ENCODE measurements around the gene NCAN. TPM values are rescaled to one million over a fixed set of nuclear protein-coding genes. Genes with fewer than 3 reads are reported as not detected.

NCAN gene
- total RNA-seq, 1 experiment from 2014 or later, result not detected

GRCh38 chr19:19274146-19274545 lies 62.4 kb downstream of the NCAN start:
- no peak overlapping the region for H3K27ac ChIP-seq (ENCODE audit: low read length)
- no peak overlapping the region for H3K4me3 ChIP-seq (ENCODE audit: low read length)
- H3K36me3 ChIP-seq (ENCODE audit: insufficient read depth, low read length), result peaks cover 5% of the 10 kb centered on the region; the same call in 1 of the 2 replicates
- no peak overlapping the region for H3K9ac ChIP-seq (ENCODE audit: low read length)
- no peaks in the 10 kb centered on the region for H3K9me2 ChIP-seq (replicated peaks; ENCODE audit: insufficient read depth, low read length)
- no peak overlapping the region for H2AFZ ChIP-seq (ENCODE audit: low read length)
- DNase-seq, result no peak
- peaks cover 5% of the 10 kb centered on the region for H3K4me1 ChIP-seq (ENCODE audit: low read length)
- no peaks in the 10 kb centered on the region for H3K27me3 ChIP-seq (ENCODE audit: low read length)
- no peaks in the 10 kb centered on the region for H4K20me1 ChIP-seq (ENCODE audit: insufficient read depth, low read depth, low read length)
- no peaks in the 10 kb centered on the region for H3K9me3 ChIP-seq (ENCODE audit: low read length)
- no peaks in the 10 kb centered on the region for H3K79me2 ChIP-seq (ENCODE audit: low read length)
- H3K4me2 ChIP-seq (ENCODE audit: low read depth, low read length, poor library complexity, severe bottlenecking), result no peak overlapping the region

- H3K9me2 ChIP-seq (replicated peaks; ENCODE audit: insufficient read depth, low read length), result no peaks in the 10 kb centered on the region
- H3K27ac ChIP-seq (ENCODE audit: low read length), result no peak overlapping the region
- H3K4me1 ChIP-seq (ENCODE audit: low read length), result peaks cover 5% of the 10 kb centered on the region
Observed at GRCh38 chr19:19274716-19275565, 63.2 kb downstream of the NCAN start.

GRCh38 chr19:19276386-19276785 lies 64.6 kb downstream of the NCAN start:
- Histone ChIP-seq H3K4me2 (ENCODE audit: low read depth, low read length, poor library complexity, severe bottlenecking) (no peak overlapping the region), H3K36me3 (ENCODE audit: insufficient read depth, low read length) (peaks cover 5% of the 10 kb centered on the region; the same call in 1 of the 2 replicates)

More at GRCh38 chr19:19274716-19275565, 63.2 kb downstream of the NCAN start:
- Histone ChIP-seq H3K27me3 (ENCODE audit: low read length) (no peaks in the 10 kb centered on the region), H3K4me2 (ENCODE audit: low read depth, low read length, poor library complexity, severe bottlenecking) (no peak overlapping the region), H3K9ac (ENCODE audit: low read length) (no peak overlapping the region), H3K9me3 (ENCODE audit: low read length) (no peaks in the 10 kb centered on the region), H4K20me1 (ENCODE audit: insufficient read depth, low read depth, low read length) (no peaks in the 10 kb centered on the region), H3K4me3 (ENCODE audit: low read length) (no peak overlapping the region), H2AFZ (ENCODE audit: low read length) (no peak overlapping the region), H3K79me2 (ENCODE audit: low read length) (no peaks in the 10 kb centered on the region), H3K36me3 (ENCODE audit: insufficient read depth, low read length) (peaks cover 5% of the 10 kb centered on the region; the same call in 1 of the 2 replicates)
- no peak for DNase-seq

GRCh38 chr19:19276851-19277250 lies 65.1 kb downstream of the NCAN start:
- Histone ChIP-seq H3K27me3 (ENCODE audit: low read length) (no peaks in the 10 kb centered on the region), H2AFZ (ENCODE audit: low read length) (no peak overlapping the region), H4K20me1 (ENCODE audit: insufficient read depth, low read depth, low read length) (no peaks in the 10 kb centered on the region), H3K9me3 (ENCODE audit: low read length) (no peaks in the 10 kb centered on the region), H3K4me3 (ENCODE audit: low read length) (no peak overlapping the region), H3K36me3 (ENCODE audit: insufficient read depth, low read length) (peaks cover 5% of the 10 kb centered on the region; the same call in 1 of the 2 replicates), H3K4me2 (ENCODE audit: low read depth, low read length, poor library complexity, severe bottlenecking) (no peak overlapping the region), H3K4me1 (ENCODE audit: low read length) (peaks cover 5% of the 10 kb centered on the region), H3K9me2 (replicated peaks; ENCODE audit: insufficient read depth, low read length) (no peaks in the 10 kb centered on the region), H3K27ac (ENCODE audit: low read length) (no peak overlapping the region), H3K79me2 (ENCODE audit: low read length) (no peaks in the 10 kb centered on the region), H3K9ac (ENCODE audit: low read length) (no peak overlapping the region)
- no peak for DNase-seq

More at GRCh38 chr19:19276386-19276785, 64.6 kb downstream of the NCAN start:
- Histone ChIP-seq H3K4me3 (ENCODE audit: low read length) (no peak overlapping the region), H3K9me2 (replicated peaks; ENCODE audit: insufficient read depth, low read length) (no peaks in the 10 kb centered on the region), H3K79me2 (ENCODE audit: low read length) (no peaks in the 10 kb centered on the region), H3K9ac (ENCODE audit: low read length) (no peak overlapping the region), H2AFZ (ENCODE audit: low read length) (no peak overlapping the region), H3K27ac (ENCODE audit: low read length) (no peak overlapping the region), H4K20me1 (ENCODE audit: insufficient read depth, low read depth, low read length) (no peaks in the 10 kb centered on the region), H3K4me1 (ENCODE audit: low read length) (peaks cover 5% of the 10 kb centered on the region), H3K27me3 (ENCODE audit: low read length) (no peaks in the 10 kb centered on the region), H3K9me3 (ENCODE audit: low read length) (no peaks in the 10 kb centered on the region)
- DNase-seq, result no peak

- H3K79me2 ChIP-seq (ENCODE audit: low read length), result no peaks in the 10 kb centered on the region
- H3K9me3 ChIP-seq (ENCODE audit: low read length), result no peaks in the 10 kb centered on the region
- no peaks in the 10 kb centered on the region for H3K27me3 ChIP-seq (ENCODE audit: low read length)
- H3K9me2 ChIP-seq (replicated peaks; ENCODE audit: insufficient read depth, low read length), result no peaks in the 10 kb centered on the region
- H3K4me3 ChIP-seq (ENCODE audit: low read length), result no peak overlapping the region
- no peak overlapping the region for H3K9ac ChIP-seq (ENCODE audit: low read length)
- H3K4me1 ChIP-seq (ENCODE audit: low read length), result peaks cover 5% of the 10 kb centered on the region
- no peaks in the 10 kb centered on the region for H4K20me1 ChIP-seq (ENCODE audit: insufficient read depth, low read depth, low read length)
- H3K4me2 ChIP-seq (ENCODE audit: low read depth, low read length, poor library complexity, severe bottlenecking), result no peak overlapping the region
- H3K27ac ChIP-seq (ENCODE audit: low read length), result no peak overlapping the region
- peaks cover 5% of the 10 kb centered on the region; the same call in 1 of the 2 replicates for H3K36me3 ChIP-seq (ENCODE audit: insufficient read depth, low read length)
- no peak overlapping the region for H2AFZ ChIP-seq (ENCODE audit: low read length)
- no peak for DNase-seq
Observed at GRCh38 chr19:19278315-19278714, 66.6 kb downstream of the NCAN start.

GRCh38 chr19:19279062-19279612 lies 67.4 kb downstream of the NCAN start:
- Histone ChIP-seq H3K4me2 (ENCODE audit: low read depth, low read length, poor library complexity, severe bottlenecking) (no peak overlapping the region), H3K36me3 (ENCODE audit: insufficient read depth, low read length) (peaks cover 7% of the 10 kb centered on the region; the same call in 1 of the 2 replicates)
- DNase-seq, result no peak

GRCh38 chr19:19279853-19280252 lies 68.1 kb downstream of the NCAN start:
- Histone ChIP-seq H2AFZ (ENCODE audit: low read length) (no peak overlapping the region), H3K79me2 (ENCODE audit: low read length) (no peaks in the 10 kb centered on the region), H3K4me2 (ENCODE audit: low read depth, low read length, poor library complexity, severe bottlenecking) (no peak overlapping the region), H3K4me1 (ENCODE audit: low read length) (peaks cover 5% of the 10 kb centered on the region), H3K27ac (ENCODE audit: low read length) (no peak overlapping the region), H3K27me3 (ENCODE audit: low read length) (no peaks in the 10 kb centered on the region), H3K36me3 (ENCODE audit: insufficient read depth, low read length) (peaks cover 7% of the 10 kb centered on the region; the same call in 1 of the 2 replicates), H3K9ac (ENCODE audit: low read length) (no peak overlapping the region), H3K9me2 (replicated peaks; ENCODE audit: insufficient read depth, low read length) (no peaks in the 10 kb centered on the region), H3K9me3 (ENCODE audit: low read length) (no peaks in the 10 kb centered on the region), H4K20me1 (ENCODE audit: insufficient read depth, low read depth, low read length) (no peaks in the 10 kb centered on the region), H3K4me3 (ENCODE audit: low read length) (no peak overlapping the region)
- no peak for DNase-seq

More at GRCh38 chr19:19279062-19279612, 67.4 kb downstream of the NCAN start:
- no peaks in the 10 kb centered on the region for H4K20me1 ChIP-seq (ENCODE audit: insufficient read depth, low read depth, low read length)
- no peaks in the 10 kb centered on the region for H3K9me3 ChIP-seq (ENCODE audit: low read length)
- H3K4me1 ChIP-seq (ENCODE audit: low read length), result peaks cover 5% of the 10 kb centered on the region
- no peaks in the 10 kb centered on the region for H3K9me2 ChIP-seq (replicated peaks; ENCODE audit: insufficient read depth, low read length)
- no peak overlapping the region for H3K9ac ChIP-seq (ENCODE audit: low read length)
- H3K27ac ChIP-seq (ENCODE audit: low read length), result no peak overlapping the region
- no peak overlapping the region for H2AFZ ChIP-seq (ENCODE audit: low read length)
- no peaks in the 10 kb centered on the region for H3K27me3 ChIP-seq (ENCODE audit: low read length)
- H3K79me2 ChIP-seq (ENCODE audit: low read length), result no peaks in the 10 kb centered on the region
- no peak overlapping the region for H3K4me3 ChIP-seq (ENCODE audit: low read length)

- H3K9ac ChIP-seq (ENCODE audit: low read length), result no peak overlapping the region
- H3K36me3 ChIP-seq (ENCODE audit: insufficient read depth, low read length), result peaks cover 9% of the 10 kb centered on the region; the same call in 1 of the 2 replicates
- no peak overlapping the region for H3K4me3 ChIP-seq (ENCODE audit: low read length)
- H4K20me1 ChIP-seq (ENCODE audit: insufficient read depth, low read depth, low read length), result no peaks in the 10 kb centered on the region
- DNase-seq, result no peak
- no peak overlapping the region for H3K27ac ChIP-seq (ENCODE audit: low read length)
- H3K79me2 ChIP-seq (ENCODE audit: low read length), result no peaks in the 10 kb centered on the region
- H2AFZ ChIP-seq (ENCODE audit: low read length), result no peak overlapping the region
- H3K4me2 ChIP-seq (ENCODE audit: low read depth, low read length, poor library complexity, severe bottlenecking), result no peak overlapping the region
- no peaks in the 10 kb centered on the region for H3K9me3 ChIP-seq (ENCODE audit: low read length)
- peaks cover 3% of the 10 kb centered on the region for H3K4me1 ChIP-seq (ENCODE audit: low read length)
- no peaks in the 10 kb centered on the region for H3K27me3 ChIP-seq (ENCODE audit: low read length)
- no peaks in the 10 kb centered on the region for H3K9me2 ChIP-seq (replicated peaks; ENCODE audit: insufficient read depth, low read length)
Observed at GRCh38 chr19:19280561-19280960, 68.8 kb downstream of the NCAN start.
